ENCODE data around the gene C1QB.

GRCh38 chr1:22616571-22616970 lies 36.5 kb upstream of the C1QB start:
- TF ChIP-seq, protein P1, sequence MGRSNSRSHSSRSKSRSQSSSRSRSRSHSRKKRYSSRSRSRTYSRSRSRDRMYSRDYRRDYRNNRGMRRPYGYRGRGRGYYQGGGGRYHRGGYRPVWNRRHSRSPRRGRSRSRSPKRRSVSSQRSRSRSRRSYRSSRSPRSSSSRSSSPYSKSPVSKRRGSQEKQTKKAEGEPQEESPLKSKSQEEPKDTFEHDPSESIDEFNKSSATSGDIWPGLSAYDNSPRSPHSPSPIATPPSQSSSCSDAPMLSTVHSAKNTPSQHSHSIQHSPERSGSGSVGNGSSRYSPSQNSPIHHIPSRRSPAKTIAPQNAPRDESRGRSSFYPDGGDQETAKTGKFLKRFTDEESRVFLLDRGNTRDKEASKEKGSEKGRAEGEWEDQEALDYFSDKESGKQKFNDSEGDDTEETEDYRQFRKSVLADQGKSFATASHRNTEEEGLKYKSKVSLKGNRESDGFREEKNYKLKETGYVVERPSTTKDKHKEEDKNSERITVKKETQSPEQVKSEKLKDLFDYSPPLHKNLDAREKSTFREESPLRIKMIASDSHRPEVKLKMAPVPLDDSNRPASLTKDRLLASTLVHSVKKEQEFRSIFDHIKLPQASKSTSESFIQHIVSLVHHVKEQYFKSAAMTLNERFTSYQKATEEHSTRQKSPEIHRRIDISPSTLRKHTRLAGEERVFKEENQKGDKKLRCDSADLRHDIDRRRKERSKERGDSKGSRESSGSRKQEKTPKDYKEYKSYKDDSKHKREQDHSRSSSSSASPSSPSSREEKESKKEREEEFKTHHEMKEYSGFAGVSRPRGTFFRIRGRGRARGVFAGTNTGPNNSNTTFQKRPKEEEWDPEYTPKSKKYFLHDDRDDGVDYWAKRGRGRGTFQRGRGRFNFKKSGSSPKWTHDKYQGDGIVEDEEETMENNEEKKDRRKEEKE (IDR thresholded peaks at IDR 0.05; ENCODE audit: borderline replicate concordance in 1 of 2, control insufficient read depth in 1 of 2, low read depth in 2 of 2, low read length in 1 of 2) = no peak
- TF ChIP-seq, protein P2, sequence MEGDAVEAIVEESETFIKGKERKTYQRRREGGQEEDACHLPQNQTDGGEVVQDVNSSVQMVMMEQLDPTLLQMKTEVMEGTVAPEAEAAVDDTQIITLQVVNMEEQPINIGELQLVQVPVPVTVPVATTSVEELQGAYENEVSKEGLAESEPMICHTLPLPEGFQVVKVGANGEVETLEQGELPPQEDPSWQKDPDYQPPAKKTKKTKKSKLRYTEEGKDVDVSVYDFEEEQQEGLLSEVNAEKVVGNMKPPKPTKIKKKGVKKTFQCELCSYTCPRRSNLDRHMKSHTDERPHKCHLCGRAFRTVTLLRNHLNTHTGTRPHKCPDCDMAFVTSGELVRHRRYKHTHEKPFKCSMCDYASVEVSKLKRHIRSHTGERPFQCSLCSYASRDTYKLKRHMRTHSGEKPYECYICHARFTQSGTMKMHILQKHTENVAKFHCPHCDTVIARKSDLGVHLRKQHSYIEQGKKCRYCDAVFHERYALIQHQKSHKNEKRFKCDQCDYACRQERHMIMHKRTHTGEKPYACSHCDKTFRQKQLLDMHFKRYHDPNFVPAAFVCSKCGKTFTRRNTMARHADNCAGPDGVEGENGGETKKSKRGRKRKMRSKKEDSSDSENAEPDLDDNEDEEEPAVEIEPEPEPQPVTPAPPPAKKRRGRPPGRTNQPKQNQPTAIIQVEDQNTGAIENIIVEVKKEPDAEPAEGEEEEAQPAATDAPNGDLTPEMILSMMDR (IDR thresholded peaks at IDR 0.05 in 2 of 3, conservative IDR thresholded peaks at IDR 0.05 in 1 of 3; ENCODE audit: insufficient read depth in 2 of 3, low read depth in 1 of 3, low read length in 3 of 3) = no peak
- TF ChIP-seq POLR2A (conservative IDR thresholded peaks at IDR 0.05) (no peak), ARID3A (IDR thresholded peaks at IDR 0.05; ENCODE audit: borderline replicate concordance, low read depth, low read length) (no peak), EZH2 (IDR thresholded peaks at IDR 0.05; ENCODE audit: borderline replicate concordance, low read depth, low read length) (no peak), XRCC5 (IDR thresholded peaks at IDR 0.05; ENCODE audit: low read depth, low read length) (no peak), JUND (IDR thresholded peaks at IDR 0.05; ENCODE audit: borderline replicate concordance, low read depth, low read length) (no peak), JUND (tag; IDR thresholded peaks at IDR 0.05; ENCODE audit: borderline replicate concordance, low read depth, low read length) (no peak), ZNF143 (CRISPR knock-in tag; IDR thresholded peaks at IDR 0.05) (no peak), ZKSCAN3 (CRISPR knock-in tag; IDR thresholded peaks at IDR 0.05) (no peak)

Data from K562 (cell line).